ENCODE measurements around the gene FOXF2. TPM values are rescaled to one million over a fixed set of nuclear protein-coding genes. Genes with fewer than 3 reads are reported as not detected.

The FOXF2 gene
- total and polyA plus RNA-seq, 2 donors (not counting 3 experiments of a cell fraction or from before 2014, with no cell fraction given) = not detected

- BruUV-seq (replicated peaks) = no TSS peak
Observed at GRCh38 chr6:1371933-1372332, 17.4 kb upstream of the FOXF2 start.

GRCh38 chr6:1372690-1373089 is 16.7 kb upstream of the FOXF2 start:
- TF ChIP-seq JUN (IDR thresholded peaks at IDR 0.05; ENCODE audit: borderline replicate concordance, insufficient read depth, insufficient read length, low read depth) (no peak), GATA2 (IDR thresholded peaks at IDR 0.05; ENCODE audit: insufficient read depth, insufficient read length, low read depth, low read length) (no peak)
- H3K9ac ChIP-seq (replicated peaks; ENCODE audit: extremely low read depth, insufficient read depth, low read length) = no peak overlapping the region
- H4K20me1 ChIP-seq (replicated peaks; ENCODE audit: control insufficient read depth, extremely low read depth, insufficient read depth, low read length) = no peaks in the 10 kb centered on the region
- dilution Hi-C loops (cut with MboI; ENCODE audit: extremely low pct_ligation_motif_present, low sequenced_read_pairs) (no loop called here), intact Hi-C loops (cut with micrococcal nuclease) (no loop called here)
- POLR2A ChIA-PET = no interaction called here
- no peak overlapping the region for H3K4me2 ChIP-seq (ENCODE audit: insufficient read depth, low read length)
- no peaks in the 10 kb centered on the region for H3K9me3 ChIP-seq (replicated peaks; ENCODE audit: control insufficient read depth, insufficient read depth, low read length)
- BruUV-seq (replicated peaks) = no TSS peak
- no peaks in the 10 kb centered on the region for H3K9me1 ChIP-seq (replicated peaks; ENCODE audit: control insufficient read depth, extremely low read depth, insufficient read depth, low read length)
- no peaks in the 10 kb centered on the region for H3K4me1 ChIP-seq (ENCODE audit: control insufficient read depth, extremely low read depth, insufficient read depth, low read length)
- no peak overlapping the region for H3K4me3 ChIP-seq (replicated peaks in 1 of 3; ENCODE audit: insufficient read depth in 1 of 3, low read depth in 1 of 3, low read length in 3 of 3)
- H3K36me3 ChIP-seq (ENCODE audit: control insufficient read depth in 2 of 2, extremely low read depth in 1 of 2, insufficient read depth in 2 of 2, low read length in 2 of 2) = no peaks in the 10 kb centered on the region
- H3K27ac ChIP-seq (ENCODE audit: insufficient read depth, low read depth, low read length) = no peak overlapping the region
- H3K79me2 ChIP-seq (ENCODE audit: control insufficient read depth, insufficient read depth, low read length) = no peaks in the 10 kb centered on the region
- DNase-seq (ENCODE audit: low read depth, low spot score) (no peak), FAIRE-seq (no peak)
- peaks cover 22 to 36% of the 10 kb centered on the region in 2 experiments for H3K27me3 ChIP-seq (ENCODE audit: control insufficient read depth in 2 of 2, insufficient read depth in 2 of 2, low read length in 2 of 2)
- H2AFZ ChIP-seq (ENCODE audit: low read depth, low read length) = no peak overlapping the region
- CTCF ChIA-PET = no interaction called here

More at GRCh38 chr6:1371933-1372332, 17.4 kb upstream of the FOXF2 start:
- H3K9me3 ChIP-seq (replicated peaks; ENCODE audit: control insufficient read depth, insufficient read depth, low read length) = no peaks in the 10 kb centered on the region
- dilution Hi-C loops (cut with MboI; ENCODE audit: extremely low pct_ligation_motif_present, low sequenced_read_pairs) = no loop called here
- no peak overlapping the region for H2AFZ ChIP-seq (ENCODE audit: low read depth, low read length)
- TF ChIP-seq GATA2 (IDR thresholded peaks at IDR 0.05; ENCODE audit: insufficient read depth, insufficient read length, low read depth, low read length) = no peak
- no peak for TF ChIP-seq POLR2A (IDR thresholded peaks at IDR 0.05; ENCODE audit: low read depth, low read length)
- TF ChIP-seq FOS (IDR thresholded peaks at IDR 0.05; ENCODE audit: borderline replicate concordance, insufficient read depth, low read length) = no peak
- TF ChIP-seq MAX (IDR thresholded peaks at IDR 0.05; ENCODE audit: insufficient read depth, insufficient read length) = no peak
- no peak for TF ChIP-seq EZH2 (IDR thresholded peaks at IDR 0.05; ENCODE audit: borderline replicate concordance, low read depth, low read length, severe bottlenecking)
- H3K9ac ChIP-seq (replicated peaks; ENCODE audit: extremely low read depth, insufficient read depth, low read length) = no peak overlapping the region
- H3K27ac ChIP-seq (ENCODE audit: insufficient read depth, low read depth, low read length) = no peak overlapping the region
- no peak for DNase-seq (ENCODE audit: low read depth, low spot score)
- no peaks in the 10 kb centered on the region for H4K20me1 ChIP-seq (replicated peaks; ENCODE audit: control insufficient read depth, extremely low read depth, insufficient read depth, low read length)
- FAIRE-seq = no peak
- peaks cover 16 to 29% of the 10 kb centered on the region in 2 experiments for H3K27me3 ChIP-seq (ENCODE audit: control insufficient read depth in 2 of 2, insufficient read depth in 2 of 2, low read length in 2 of 2)
- ChIA-PET POLR2A (no interaction called here), CTCF (no interaction called here)
- H3K79me2 ChIP-seq (ENCODE audit: control insufficient read depth, insufficient read depth, low read length) = no peaks in the 10 kb centered on the region
- H3K36me3 ChIP-seq (ENCODE audit: control insufficient read depth in 2 of 2, extremely low read depth in 1 of 2, insufficient read depth in 2 of 2, low read length in 2 of 2) = no peaks in the 10 kb centered on the region
- intact Hi-C loops (cut with micrococcal nuclease) = no loop called here
- no peaks in the 10 kb centered on the region for H3K4me1 ChIP-seq (ENCODE audit: control insufficient read depth, extremely low read depth, insufficient read depth, low read length)
- H3K4me3 ChIP-seq (replicated peaks in 1 of 3; ENCODE audit: insufficient read depth in 1 of 3, low read depth in 1 of 3, low read length in 3 of 3) = no peak overlapping the region
- H3K4me2 ChIP-seq (ENCODE audit: insufficient read depth, low read length) = no peak overlapping the region
- H3K9me1 ChIP-seq (replicated peaks; ENCODE audit: control insufficient read depth, extremely low read depth, insufficient read depth, low read length) = no peaks in the 10 kb centered on the region
